GM12891 (cell line): ENCODE measurements around the gene DLG1.

Experiments used
- PAX5 ChIP-seq: IDR thresholded peaks from 2 replicates; pipeline ENCODE4 v1.6.1; 2011; ENCODE audit warnings: low read length, moderate library complexity, mild to moderate bottlenecking; ENCODE audit not compliant: insufficient read depth, severe bottlenecking
- POLR2A ChIP-seq: IDR thresholded peaks from 2 replicates; pipeline ENCODE4 v1.6.1; 2011; ENCODE audit warnings: low read depth, low read length, control low read depth
- POLR2AphosphoS5 ChIP-seq: IDR thresholded peaks from 2 replicates; pipeline ENCODE4 v1.6.1; 2011; ENCODE audit warnings: low read depth, low read length, control low read depth
- POU2F2 ChIP-seq: IDR thresholded peaks from 2 replicates; pipeline ENCODE4 v1.6.1; 2011; ENCODE audit warnings: low read depth, mild to moderate bottlenecking, control low read depth, low read length, moderate library complexity
- SPI1 ChIP-seq: IDR thresholded peaks from 2 replicates; pipeline ENCODE4 v1.6.1; 2011; ENCODE audit warnings: low read depth, low read length, control low read depth
- TAF1 ChIP-seq: IDR thresholded peaks from 2 replicates; pipeline ENCODE4 v1.6.1; 2011; ENCODE audit warnings: low read depth, low read length, control low read depth

DNA sequence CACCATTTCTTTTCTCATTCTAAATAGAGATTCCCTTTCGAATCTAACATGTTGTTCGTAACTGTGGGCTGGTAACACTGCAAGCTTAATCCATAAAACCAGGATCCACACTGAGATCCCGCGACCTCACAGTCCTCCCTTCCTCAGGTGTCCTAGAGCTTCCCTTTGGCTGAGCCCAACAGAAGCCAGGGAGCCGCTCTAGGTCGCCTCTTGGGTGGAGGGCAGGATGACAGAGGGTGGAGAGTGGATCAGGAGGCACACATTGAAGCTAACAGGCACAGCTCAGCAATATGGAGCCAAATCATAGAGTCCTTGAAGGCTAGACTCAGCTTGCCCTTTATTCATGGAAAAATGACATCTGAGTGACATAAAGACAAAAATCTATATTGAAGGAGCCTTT is 44.7 kb upstream of the DLG1 start:
- TF ChIP-seq POLR2A = no peak
- no peak for TF ChIP-seq PAX5
- no peak for TF ChIP-seq SPI1
- TF ChIP-seq POLR2AphosphoS5 = no peak
- no peak for TF ChIP-seq TAF1
- TF ChIP-seq POU2F2 = no peak
